ENCODE results near the gene PIGM.

PIGM gene

GRCh38 chr1:160022330-160023310 lies 9.2 kb downstream of the PIGM start:
- H3K4me3 Mint-ChIP-seq: no peak overlapping the region
- DNase-seq (ENCODE audit: low spot score): no peak
- no peaks in the 10 kb centered on the region for H3K9me3 Mint-ChIP-seq
- no peak overlapping the region for H3K27ac Mint-ChIP-seq
- H3K36me3 Mint-ChIP-seq (ENCODE audit: low read depth): peaks cover 5% of the 10 kb centered on the region
- H3K4me1 Mint-ChIP-seq (ENCODE audit: low read depth): peaks cover 33% of the 10 kb centered on the region
- no peaks in the 10 kb centered on the region for H3K27me3 Mint-ChIP-seq (ENCODE audit: low read depth)

- no peak overlapping the region for H3K27ac Mint-ChIP-seq
- peaks cover 35% of the 10 kb centered on the region for H3K4me1 Mint-ChIP-seq (ENCODE audit: low read depth)
- no peaks in the 10 kb centered on the region for H3K9me3 Mint-ChIP-seq
- no peak for DNase-seq (ENCODE audit: low spot score)
- no peaks in the 10 kb centered on the region for H3K27me3 Mint-ChIP-seq (ENCODE audit: low read depth)
- peaks cover 2% of the 10 kb centered on the region for H3K36me3 Mint-ChIP-seq (ENCODE audit: low read depth)
- H3K4me3 Mint-ChIP-seq: no peak overlapping the region
These were observed 10.3 kb downstream of the PIGM start for GRCh38 chr1:160021376-160022074.

- no peaks in the 10 kb centered on the region for H3K36me3 Mint-ChIP-seq (ENCODE audit: low read depth)
- no peaks in the 10 kb centered on the region for H3K9me3 Mint-ChIP-seq
- H3K4me1 Mint-ChIP-seq (ENCODE audit: low read depth): peaks cover 35% of the 10 kb centered on the region
- no peak for DNase-seq (ENCODE audit: low spot score)
- no peaks in the 10 kb centered on the region for H3K27me3 Mint-ChIP-seq (ENCODE audit: low read depth)
- no peak overlapping the region for H3K27ac Mint-ChIP-seq
- no peak overlapping the region for H3K4me3 Mint-ChIP-seq
These were observed 11.6 kb downstream of the PIGM start for GRCh38 chr1:160020196-160020595.

- H3K27ac Mint-ChIP-seq: peak overlapping the region; percentile 67
- H3K4me3 Mint-ChIP-seq: no peak overlapping the region
- no peaks in the 10 kb centered on the region for H3K27me3 Mint-ChIP-seq (ENCODE audit: low read depth)
- peaks cover 32% of the 10 kb centered on the region for H3K4me1 Mint-ChIP-seq (ENCODE audit: low read depth)
- DNase-seq (ENCODE audit: low spot score): peak; percentile 45
- no peaks in the 10 kb centered on the region for H3K36me3 Mint-ChIP-seq (ENCODE audit: low read depth)
- no peaks in the 10 kb centered on the region for H3K9me3 Mint-ChIP-seq
These were observed 12.9 kb downstream of the PIGM start for GRCh38 chr1:160018900-160019299.

GRCh38 chr1:160018347-160018746 lies 13.4 kb downstream of the PIGM start:
- H3K4me1 Mint-ChIP-seq (ENCODE audit: low read depth): peaks cover 32% of the 10 kb centered on the region
- DNase-seq (ENCODE audit: low spot score): no peak
- no peak overlapping the region for H3K27ac Mint-ChIP-seq
- no peaks in the 10 kb centered on the region for H3K36me3 Mint-ChIP-seq (ENCODE audit: low read depth)
- H3K27me3 Mint-ChIP-seq (ENCODE audit: low read depth): no peaks in the 10 kb centered on the region
- no peaks in the 10 kb centered on the region for H3K9me3 Mint-ChIP-seq
- H3K4me3 Mint-ChIP-seq: no peak overlapping the region

GRCh38 chr1:160017592-160017991 lies 14.2 kb downstream of the PIGM start:
- no peak for DNase-seq (ENCODE audit: low spot score)
- H3K4me1 Mint-ChIP-seq (ENCODE audit: low read depth): peaks cover 32% of the 10 kb centered on the region
- H3K36me3 Mint-ChIP-seq (ENCODE audit: low read depth): no peaks in the 10 kb centered on the region
- no peak overlapping the region for H3K27ac Mint-ChIP-seq
- H3K27me3 Mint-ChIP-seq (ENCODE audit: low read depth): no peaks in the 10 kb centered on the region
- H3K9me3 Mint-ChIP-seq: no peaks in the 10 kb centered on the region
- no peak overlapping the region for H3K4me3 Mint-ChIP-seq

- H3K9me3 Mint-ChIP-seq: no peaks in the 10 kb centered on the region
- peaks cover 20% of the 10 kb centered on the region for H3K27me3 Mint-ChIP-seq (ENCODE audit: low read depth)
- H3K4me3 Mint-ChIP-seq: no peak overlapping the region
- no peak overlapping the region for H3K27ac Mint-ChIP-seq
- H3K4me1 Mint-ChIP-seq (ENCODE audit: low read depth): no peaks in the 10 kb centered on the region
- no peak for DNase-seq (ENCODE audit: low spot score)
- H3K36me3 Mint-ChIP-seq (ENCODE audit: low read depth): no peaks in the 10 kb centered on the region
These were observed 20.0 kb downstream of the PIGM start for GRCh38 chr1:160011781-160012180.

- Mint-ChIP-seq H3K4me3 (no peak overlapping the region), H3K9me3 (no peaks in the 10 kb centered on the region), H3K36me3 (ENCODE audit: low read depth) (no peaks in the 10 kb centered on the region), H3K27ac (no peak overlapping the region), H3K4me1 (ENCODE audit: low read depth) (no peaks in the 10 kb centered on the region), H3K27me3 (ENCODE audit: low read depth) (peaks cover 20% of the 10 kb centered on the region)
- DNase-seq (ENCODE audit: low spot score): no peak
These were observed 22.0 kb downstream of the PIGM start for GRCh38 chr1:160009801-160010200.

GRCh38 chr1:160009081-160009480 lies 22.7 kb downstream of the PIGM start:
- DNase-seq (ENCODE audit: low spot score): no peak
- Mint-ChIP-seq H3K27me3 (ENCODE audit: low read depth) (peaks cover 20% of the 10 kb centered on the region), H3K36me3 (ENCODE audit: low read depth) (no peaks in the 10 kb centered on the region)

GRCh38 chr1:160007577-160008200 lies 24.1 kb downstream of the PIGM start:
- no peak for DNase-seq (ENCODE audit: low spot score)
- no peaks in the 10 kb centered on the region for H3K9me3 Mint-ChIP-seq
- H3K27ac Mint-ChIP-seq: no peak overlapping the region
- H3K27me3 Mint-ChIP-seq (ENCODE audit: low read depth): peaks cover 20% of the 10 kb centered on the region
- H3K4me1 Mint-ChIP-seq (ENCODE audit: low read depth): no peaks in the 10 kb centered on the region
- H3K36me3 Mint-ChIP-seq (ENCODE audit: low read depth): no peaks in the 10 kb centered on the region
- no peak overlapping the region for H3K4me3 Mint-ChIP-seq

More at GRCh38 chr1:160009081-160009480, 22.7 kb downstream of the PIGM start:
- no peaks in the 10 kb centered on the region for H3K4me1 Mint-ChIP-seq (ENCODE audit: low read depth)
- H3K9me3 Mint-ChIP-seq: no peaks in the 10 kb centered on the region
- H3K4me3 Mint-ChIP-seq: no peak overlapping the region
- no peak overlapping the region for H3K27ac Mint-ChIP-seq

GRCh38 chr1:160006312-160006940 lies 25.4 kb downstream of the PIGM start:
- no peaks in the 10 kb centered on the region for H3K4me1 Mint-ChIP-seq (ENCODE audit: low read depth)

GRCh38 chr1:160005070-160005469 lies 26.7 kb downstream of the PIGM start:
- Mint-ChIP-seq H3K4me1 (ENCODE audit: low read depth) (no peaks in the 10 kb centered on the region), H3K4me3 (no peak overlapping the region), H3K27ac (no peak overlapping the region), H3K27me3 (ENCODE audit: low read depth) (peaks cover 25% of the 10 kb centered on the region), H3K9me3 (no peaks in the 10 kb centered on the region), H3K36me3 (ENCODE audit: low read depth) (no peaks in the 10 kb centered on the region)
- DNase-seq (ENCODE audit: low spot score): no peak

More at GRCh38 chr1:160006312-160006940, 25.4 kb downstream of the PIGM start:
- Mint-ChIP-seq H3K36me3 (ENCODE audit: low read depth) (no peaks in the 10 kb centered on the region), H3K27ac (no peak overlapping the region), H3K27me3 (ENCODE audit: low read depth) (peaks cover 17% of the 10 kb centered on the region), H3K9me3 (no peaks in the 10 kb centered on the region), H3K4me3 (no peak overlapping the region)
- peak; percentile 66 for DNase-seq (ENCODE audit: low spot score)

GRCh38 chr1:160004425-160004824 lies 27.4 kb downstream of the PIGM start:
- H3K4me3 Mint-ChIP-seq: no peak overlapping the region
- H3K4me1 Mint-ChIP-seq (ENCODE audit: low read depth): no peaks in the 10 kb centered on the region
- no peak overlapping the region for H3K27ac Mint-ChIP-seq
- peaks cover 19% of the 10 kb centered on the region for H3K27me3 Mint-ChIP-seq (ENCODE audit: low read depth)
- H3K9me3 Mint-ChIP-seq: no peaks in the 10 kb centered on the region
- no peak for DNase-seq (ENCODE audit: low spot score)
- H3K36me3 Mint-ChIP-seq (ENCODE audit: low read depth): no peaks in the 10 kb centered on the region
